Measurements from ENCODE around the gene AFTPH. TPM values are rescaled to one million over a fixed set of nuclear protein-coding genes. Genes with fewer than 3 reads are reported as not detected.

AFTPH gene
- total RNA-seq, 1 donor from 2014 or later, result 16.0 TPM

DNA sequence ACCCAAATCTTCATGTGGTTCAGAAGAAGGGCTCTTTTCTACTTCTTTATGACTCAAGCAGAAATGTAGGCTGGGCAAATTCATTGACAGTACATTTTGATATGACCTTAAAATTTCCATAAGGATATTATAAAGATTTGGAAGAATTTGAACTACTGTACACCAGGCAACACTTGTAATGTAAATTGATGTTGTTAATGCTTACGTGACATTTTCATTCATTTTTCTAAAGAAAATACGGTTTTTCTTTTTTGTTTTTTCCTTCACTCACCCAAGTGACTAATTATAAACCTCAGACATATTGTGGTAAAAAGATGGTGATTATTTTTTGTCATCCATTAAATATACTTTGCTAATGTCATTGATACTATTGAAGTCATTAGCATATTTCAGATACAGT lies 17.4 kb downstream of the AFTPH start:
- Histone ChIP-seq H3K27ac (ENCODE audit: low read depth, low read length) (no peak overlapping the region), H4K20me1 (ENCODE audit: insufficient read depth, low read length) (peaks cover 42% of the 10 kb centered on the region), H3K36me3 (ENCODE audit: insufficient read depth, low read length) (no peaks in the 10 kb centered on the region), H3K4me2 (ENCODE audit: low read length) (no peak overlapping the region), H3K27me3 (ENCODE audit: insufficient read depth, low read length) (no peaks in the 10 kb centered on the region), H3K9me3 (ENCODE audit: insufficient read depth, low read depth, low read length) (no peaks in the 10 kb centered on the region), H3K4me3 (ENCODE audit: insufficient read depth, low read depth, low read length) (no peak overlapping the region), H3K79me2 (ENCODE audit: insufficient read depth, low read length) (peaks cover 40% of the 10 kb centered on the region), H3K9ac (ENCODE audit: low read length) (no peak overlapping the region), H2AFZ (ENCODE audit: low read depth, low read length) (no peak overlapping the region), H3K4me1 (ENCODE audit: insufficient read depth, low read length) (peaks cover 3% of the 10 kb centered on the region)
- Mint-ChIP-seq H3K4me3 (ENCODE audit: unreplicated experiment) (no peak overlapping the region), H3K27me3 (ENCODE audit: low read depth, unreplicated experiment) (no peaks in the 10 kb centered on the region), H3K27ac (ENCODE audit: unreplicated experiment) (no peak overlapping the region), H3K4me1 (ENCODE audit: low read depth, unreplicated experiment) (peaks cover 35% of the 10 kb centered on the region), H3K36me3 (ENCODE audit: low read depth, unreplicated experiment) (no peaks in the 10 kb centered on the region), H3K9me3 (ENCODE audit: unreplicated experiment) (no peaks in the 10 kb centered on the region)
- TF ChIP-seq, protein P1, sequence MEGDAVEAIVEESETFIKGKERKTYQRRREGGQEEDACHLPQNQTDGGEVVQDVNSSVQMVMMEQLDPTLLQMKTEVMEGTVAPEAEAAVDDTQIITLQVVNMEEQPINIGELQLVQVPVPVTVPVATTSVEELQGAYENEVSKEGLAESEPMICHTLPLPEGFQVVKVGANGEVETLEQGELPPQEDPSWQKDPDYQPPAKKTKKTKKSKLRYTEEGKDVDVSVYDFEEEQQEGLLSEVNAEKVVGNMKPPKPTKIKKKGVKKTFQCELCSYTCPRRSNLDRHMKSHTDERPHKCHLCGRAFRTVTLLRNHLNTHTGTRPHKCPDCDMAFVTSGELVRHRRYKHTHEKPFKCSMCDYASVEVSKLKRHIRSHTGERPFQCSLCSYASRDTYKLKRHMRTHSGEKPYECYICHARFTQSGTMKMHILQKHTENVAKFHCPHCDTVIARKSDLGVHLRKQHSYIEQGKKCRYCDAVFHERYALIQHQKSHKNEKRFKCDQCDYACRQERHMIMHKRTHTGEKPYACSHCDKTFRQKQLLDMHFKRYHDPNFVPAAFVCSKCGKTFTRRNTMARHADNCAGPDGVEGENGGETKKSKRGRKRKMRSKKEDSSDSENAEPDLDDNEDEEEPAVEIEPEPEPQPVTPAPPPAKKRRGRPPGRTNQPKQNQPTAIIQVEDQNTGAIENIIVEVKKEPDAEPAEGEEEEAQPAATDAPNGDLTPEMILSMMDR (IDR thresholded peaks at IDR 0.05; ENCODE audit: insufficient read depth, low read depth, low read length), result no peak
- no peak for TF ChIP-seq EZH2 (IDR thresholded peaks at IDR 0.05; ENCODE audit: insufficient read depth, low read length)
- no peak for DNase-seq (ENCODE audit: low read depth)
- FAIRE-seq, result no peak

DNA sequence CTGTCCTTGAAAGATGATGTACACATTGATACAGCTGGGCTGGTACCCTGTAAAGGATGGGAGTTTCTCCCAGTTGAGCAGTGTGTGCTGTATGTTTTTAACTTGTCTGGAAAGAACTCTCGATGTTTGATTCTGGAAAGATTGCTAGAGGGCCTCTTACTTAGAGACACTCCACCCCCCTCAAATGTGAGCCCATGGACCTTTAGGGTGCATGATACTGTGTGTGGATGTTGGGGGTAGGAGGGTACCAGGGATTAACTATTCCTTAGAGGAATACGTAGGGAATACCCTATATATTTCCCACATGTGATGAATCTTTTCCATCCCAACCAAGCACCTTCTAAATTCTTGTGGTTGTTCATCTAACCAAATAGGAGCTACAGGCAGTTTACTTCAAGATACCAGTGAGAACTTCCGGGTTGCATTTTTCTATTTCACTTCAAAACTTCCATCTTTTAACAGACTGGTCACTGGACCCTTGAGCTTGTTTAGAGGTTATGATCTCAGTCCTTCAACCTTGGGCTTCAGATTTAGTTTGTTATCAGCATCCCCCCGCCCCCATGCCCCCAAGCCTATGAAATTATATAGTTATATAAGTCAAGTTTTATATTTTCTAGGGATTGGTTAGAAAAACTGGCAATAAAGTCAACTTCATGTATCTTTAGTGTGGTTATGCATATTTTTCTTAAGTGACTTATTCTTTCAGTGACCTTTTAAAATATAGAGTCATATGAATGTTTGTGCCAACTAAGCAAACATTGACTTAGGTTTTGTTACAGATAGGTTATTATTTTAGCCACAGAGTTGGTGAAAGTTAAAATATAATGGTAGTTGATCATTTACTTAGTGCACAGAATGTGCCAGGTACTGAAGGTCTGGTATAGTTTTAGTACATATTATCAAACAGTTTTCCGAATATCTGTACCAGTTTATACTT lies 18.2 kb downstream of the AFTPH start:
- Histone ChIP-seq H3K27me3 (ENCODE audit: insufficient read depth, low read length) (no peaks in the 10 kb centered on the region), H3K36me3 (ENCODE audit: insufficient read depth, low read length) (no peaks in the 10 kb centered on the region), H3K9me3 (ENCODE audit: insufficient read depth, low read depth, low read length) (no peaks in the 10 kb centered on the region), H3K27ac (ENCODE audit: low read depth, low read length) (no peak overlapping the region), H3K4me2 (ENCODE audit: low read length) (no peak overlapping the region), H3K79me2 (ENCODE audit: insufficient read depth, low read length) (peaks cover 42% of the 10 kb centered on the region), H3K9ac (ENCODE audit: low read length) (no peak overlapping the region), H3K4me1 (ENCODE audit: insufficient read depth, low read length) (peaks cover 3% of the 10 kb centered on the region), H3K4me3 (ENCODE audit: insufficient read depth, low read depth, low read length) (no peak overlapping the region), H2AFZ (ENCODE audit: low read depth, low read length) (no peak overlapping the region), H4K20me1 (ENCODE audit: insufficient read depth, low read length) (peaks cover 48% of the 10 kb centered on the region)
- Mint-ChIP-seq H3K27me3 (ENCODE audit: low read depth, unreplicated experiment) (no peaks in the 10 kb centered on the region), H3K4me1 (ENCODE audit: low read depth, unreplicated experiment) (peaks cover 33% of the 10 kb centered on the region), H3K9me3 (ENCODE audit: unreplicated experiment) (no peaks in the 10 kb centered on the region), H3K27ac (ENCODE audit: unreplicated experiment) (peak overlapping the region; percentile 44), H3K4me3 (ENCODE audit: unreplicated experiment) (no peak overlapping the region), H3K36me3 (ENCODE audit: low read depth, unreplicated experiment) (no peaks in the 10 kb centered on the region)
- no peak for TF ChIP-seq EZH2 (IDR thresholded peaks at IDR 0.05; ENCODE audit: insufficient read depth, low read length)
- TF ChIP-seq, protein P1 (IDR thresholded peaks at IDR 0.05; ENCODE audit: insufficient read depth, low read depth, low read length), result no peak
- peak; percentile 5 for FAIRE-seq
- DNase-seq (ENCODE audit: low read depth), result no peak

Measured in astrocyte (in vitro differentiated cells and primary cell).